Loucy (cell line): ENCODE results near the gene MRPL38.

Experiments
- H2AFZ ChIP-seq: fragments of 200-600 bp; sonication (generic); 2 replicates; pipeline ENCODE4 v1.6.0; 2016; ENCODE audit warnings: antibody characterized with exemption, mild to moderate bottlenecking, low read length, moderate library complexity
- H3F3A ChIP-seq: fragments of 200-600 bp; 2 replicates; pipeline ENCODE4 v1.6.0; 2016; ENCODE audit warnings: antibody characterized with exemption, low read depth, mild to moderate bottlenecking
- H3K27me3 ChIP-seq: fragments of 200-600 bp; sonication (generic); 2 replicates; pipeline ENCODE4 v1.6.1; 2014; ENCODE audit warnings: low read length, mild to moderate bottlenecking; ENCODE audit not compliant: insufficient read depth, poor library complexity, severe bottlenecking
- H3K36me3 ChIP-seq: fragments of 200-600 bp; sonication (generic); 2 replicates; pipeline ENCODE4 v1.6.1; 2016; ENCODE audit warnings: low read length; ENCODE audit not compliant: insufficient read depth
- H3K4me1 ChIP-seq: fragments of 200-600 bp; sonication (generic); 2 replicates; pipeline ENCODE4 v1.5.1; 2014; ENCODE audit warnings: low read length, mild to moderate bottlenecking; ENCODE audit not compliant: insufficient read depth, poor library complexity, severe bottlenecking
- H3K4me2 ChIP-seq: fragments of 200-600 bp; sonication (generic); 2 replicates; pipeline ENCODE4 v1.6.0; 2014; ENCODE audit warnings: antibody characterized with exemption, low read length, low read depth, mild to moderate bottlenecking; ENCODE audit not compliant: poor library complexity, severe bottlenecking
- H3K4me3 ChIP-seq: fragments of 200-600 bp; sonication (generic); 2 replicates; pipeline ENCODE4 v1.5.1; 2014; ENCODE audit warnings: low read length, mild to moderate bottlenecking, mixed read lengths; ENCODE audit not compliant: poor library complexity, severe bottlenecking
- H3K79me2 ChIP-seq: fragments of 200-600 bp; sonication (generic); 2 replicates; pipeline ENCODE4 v1.6.1; 2014; ENCODE audit warnings: low read length; ENCODE audit not compliant: insufficient read depth
- H3K9ac ChIP-seq: fragments of 200-600 bp; sonication (generic); 2 replicates; pipeline ENCODE4 v1.6.0; 2014; ENCODE audit warnings: mild to moderate bottlenecking, low read depth, low read length, moderate library complexity; ENCODE audit not compliant: poor library complexity, severe bottlenecking
- H3K9me2 ChIP-seq: fragments of 200-600 bp; sonication (generic); replicated peaks from 2 replicates; pipeline ENCODE4 v1.6.1; 2016; ENCODE audit warnings: low read depth, low read length, mixed read lengths
- H3K9me3 ChIP-seq: fragments of 200-600 bp; sonication (generic); 2 replicates; pipeline ENCODE4 v1.6.1; 2014; ENCODE audit warnings: mild to moderate bottlenecking, antibody characterized with exemption, low read length, low read depth; ENCODE audit not compliant: insufficient read depth
- H4K20me1 ChIP-seq: fragments of 200-600 bp; sonication (generic); 2 replicates; pipeline ENCODE4 v1.6.0; 2014; ENCODE audit warnings: antibody characterized with exemption, low read length, mild to moderate bottlenecking; ENCODE audit not compliant: insufficient read depth, poor library complexity, severe bottlenecking
- CTCF ChIP-seq: fragments of 200-600 bp; sonication (generic); conservative IDR thresholded peaks from 2 replicates; pipeline ENCODE4 v1.5.1; 2014; ENCODE audit warnings: mild to moderate bottlenecking, antibody characterized with exemption, low read length
- EZH2phosphoT487 ChIP-seq: fragments of 200-600 bp; IDR thresholded peaks from 2 replicates; pipeline ENCODE4 v1.6.1; 2018; ENCODE audit warnings: antibody characterized with exemption, mild to moderate bottlenecking, moderate library complexity, borderline replicate concordance

The MRPL38 gene

GRCh38 chr17:75925103-75925502, 20.4 kb upstream of the MRPL38 start:
- no peaks in the 10 kb centered on the region for H3K79me2 ChIP-seq
- no peaks in the 10 kb centered on the region for H4K20me1 ChIP-seq
- H3K9ac ChIP-seq, result no peak overlapping the region
- H3K9me3 ChIP-seq, result no peaks in the 10 kb centered on the region
- no peak overlapping the region for H2AFZ ChIP-seq
- H3K4me2 ChIP-seq, result no peak overlapping the region
- TF ChIP-seq CTCF (no peak), EZH2phosphoT487 (no peak)
- H3K4me1 ChIP-seq, result peaks cover 4% of the 10 kb centered on the region
- no peaks in the 10 kb centered on the region for H3F3A ChIP-seq
- no peaks in the 10 kb centered on the region for H3K9me2 ChIP-seq
- no peaks in the 10 kb centered on the region for H3K27me3 ChIP-seq
- H3K4me3 ChIP-seq, result no peak overlapping the region
- no peaks in the 10 kb centered on the region for H3K36me3 ChIP-seq

GRCh38 chr17:75922963-75923874, 18.5 kb upstream of the MRPL38 start:
- H3K36me3 ChIP-seq, result no peaks in the 10 kb centered on the region
- H3K9me2 ChIP-seq, result no peaks in the 10 kb centered on the region
- no peak overlapping the region for H3K4me3 ChIP-seq
- H3F3A ChIP-seq, result no peaks in the 10 kb centered on the region
- H3K4me2 ChIP-seq, result no peak overlapping the region
- no peaks in the 10 kb centered on the region for H3K79me2 ChIP-seq
- no peaks in the 10 kb centered on the region for H3K27me3 ChIP-seq
- H3K9me3 ChIP-seq, result no peaks in the 10 kb centered on the region
- H3K9ac ChIP-seq, result no peak overlapping the region
- TF ChIP-seq CTCF (no peak), EZH2phosphoT487 (no peak)
- H3K4me1 ChIP-seq, result peaks cover 4% of the 10 kb centered on the region
- H2AFZ ChIP-seq, result no peak overlapping the region
- no peaks in the 10 kb centered on the region for H4K20me1 ChIP-seq

GRCh38 chr17:75922173-75922961, 17.7 kb upstream of the MRPL38 start:
- no peaks in the 10 kb centered on the region for H3K36me3 ChIP-seq
- TF ChIP-seq CTCF, result no peak
- TF ChIP-seq EZH2phosphoT487, result no peak

More at GRCh38 chr17:75922173-75922961, 17.7 kb upstream of the MRPL38 start:
- no peak overlapping the region for H3K4me2 ChIP-seq
- H3K9ac ChIP-seq, result no peak overlapping the region
- H4K20me1 ChIP-seq, result no peaks in the 10 kb centered on the region
- H3K9me2 ChIP-seq, result no peaks in the 10 kb centered on the region
- H3K79me2 ChIP-seq, result no peaks in the 10 kb centered on the region
- H3K4me1 ChIP-seq, result peaks cover 8% of the 10 kb centered on the region
- no peak overlapping the region for H2AFZ ChIP-seq
- no peaks in the 10 kb centered on the region for H3K27me3 ChIP-seq
- no peaks in the 10 kb centered on the region for H3F3A ChIP-seq
- H3K9me3 ChIP-seq, result no peaks in the 10 kb centered on the region
- no peak overlapping the region for H3K4me3 ChIP-seq
